Measurements from ENCODE around the gene MLIP.

DNA sequence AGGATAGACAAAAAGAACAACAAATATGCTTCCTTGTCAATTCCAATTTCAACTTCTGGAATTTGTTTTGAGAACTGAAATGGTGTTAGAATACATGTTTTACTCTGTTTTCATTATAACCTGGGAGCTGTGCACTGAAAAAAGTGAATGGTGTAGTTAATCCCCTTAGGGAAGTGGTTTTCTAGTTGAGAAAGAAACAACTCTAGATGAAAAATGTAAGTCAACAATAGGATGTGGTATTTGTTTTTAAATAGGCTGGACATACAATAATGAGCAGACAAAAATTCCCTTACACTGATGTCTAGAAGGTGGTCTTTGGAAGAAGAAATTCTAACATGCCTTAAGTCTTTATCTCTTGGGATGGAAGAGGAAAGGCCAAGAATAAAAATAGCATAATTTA lies 137.1 kb downstream of the MLIP start:
- TF ChIP-seq, protein P1, sequence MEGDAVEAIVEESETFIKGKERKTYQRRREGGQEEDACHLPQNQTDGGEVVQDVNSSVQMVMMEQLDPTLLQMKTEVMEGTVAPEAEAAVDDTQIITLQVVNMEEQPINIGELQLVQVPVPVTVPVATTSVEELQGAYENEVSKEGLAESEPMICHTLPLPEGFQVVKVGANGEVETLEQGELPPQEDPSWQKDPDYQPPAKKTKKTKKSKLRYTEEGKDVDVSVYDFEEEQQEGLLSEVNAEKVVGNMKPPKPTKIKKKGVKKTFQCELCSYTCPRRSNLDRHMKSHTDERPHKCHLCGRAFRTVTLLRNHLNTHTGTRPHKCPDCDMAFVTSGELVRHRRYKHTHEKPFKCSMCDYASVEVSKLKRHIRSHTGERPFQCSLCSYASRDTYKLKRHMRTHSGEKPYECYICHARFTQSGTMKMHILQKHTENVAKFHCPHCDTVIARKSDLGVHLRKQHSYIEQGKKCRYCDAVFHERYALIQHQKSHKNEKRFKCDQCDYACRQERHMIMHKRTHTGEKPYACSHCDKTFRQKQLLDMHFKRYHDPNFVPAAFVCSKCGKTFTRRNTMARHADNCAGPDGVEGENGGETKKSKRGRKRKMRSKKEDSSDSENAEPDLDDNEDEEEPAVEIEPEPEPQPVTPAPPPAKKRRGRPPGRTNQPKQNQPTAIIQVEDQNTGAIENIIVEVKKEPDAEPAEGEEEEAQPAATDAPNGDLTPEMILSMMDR (IDR thresholded peaks at IDR 0.05), result no peak
- no peak for TF ChIP-seq POLR2A (IDR thresholded peaks at IDR 0.05)

Data from lower leg skin (tissue), 3 donors.